RPMI8226 (cell line): ENCODE measurements around the gene TRAPPC11.

Experiments used
- DNase-seq: peaks from one replicate; pipeline ENCODE4 v3.0.0-alpha.2; 2015

The TRAPPC11 gene

GRCh38 chr4:183638436-183638835, 20.7 kb upstream of the TRAPPC11 start:
- no peak for DNase-seq

- no peak for DNase-seq
Measured at GRCh38 chr4:183639291-183639690, 19.8 kb upstream of the TRAPPC11 start.

GRCh38 chr4:183645326-183645725, 13.8 kb upstream of the TRAPPC11 start:
- no peak for DNase-seq

GRCh38 chr4:183657564-183657963, 1.5 kb upstream of the TRAPPC11 start:
- DNase-seq = no peak

- peak; percentile 10 for DNase-seq
Measured at GRCh38 chr4:183658362-183659028, 598 bp upstream of the TRAPPC11 start.

- no peak for DNase-seq
Measured at GRCh38 chr4:183659872-183660242, 764 bp downstream of the TRAPPC11 start.

GRCh38 chr4:183666088-183666487, 7.0 kb downstream of the TRAPPC11 start:
- no peak for DNase-seq

- no peak for DNase-seq
Measured at GRCh38 chr4:183670251-183670650, 11.2 kb downstream of the TRAPPC11 start.

GRCh38 chr4:183670960-183671555, 12.0 kb downstream of the TRAPPC11 start:
- DNase-seq = no peak

GRCh38 chr4:183674153-183674552, 15.1 kb downstream of the TRAPPC11 start:
- no peak for DNase-seq

GRCh38 chr4:183675625-183676024, 16.5 kb downstream of the TRAPPC11 start:
- DNase-seq = no peak

- DNase-seq = no peak
Measured at GRCh38 chr4:183681119-183681518, 22.0 kb downstream of the TRAPPC11 start.

- no peak for DNase-seq
Measured at GRCh38 chr4:183686461-183686860, 27.4 kb downstream of the TRAPPC11 start.

- DNase-seq = no peak
Measured at GRCh38 chr4:183688216-183688615, 29.1 kb downstream of the TRAPPC11 start.

GRCh38 chr4:183691006-183691405, 31.9 kb downstream of the TRAPPC11 start:
- no peak for DNase-seq

GRCh38 chr4:183691897-183692296, 32.8 kb downstream of the TRAPPC11 start:
- no peak for DNase-seq

- no peak for DNase-seq
Measured at GRCh38 chr4:183698909-183699308, 39.8 kb downstream of the TRAPPC11 start.

GRCh38 chr4:183700407-183700806, 41.3 kb downstream of the TRAPPC11 start:
- no peak for DNase-seq

- DNase-seq = no peak
Measured at GRCh38 chr4:183702492-183702891, 43.4 kb downstream of the TRAPPC11 start.

- DNase-seq = no peak
Measured at GRCh38 chr4:183714626-183715025, 55.5 kb downstream of the TRAPPC11 start.

GRCh38 chr4:183716302-183716701, 57.2 kb downstream of the TRAPPC11 start:
- DNase-seq = no peak

- no peak for DNase-seq
Measured at GRCh38 chr4:183718876-183719275, 59.8 kb downstream of the TRAPPC11 start.

GRCh38 chr4:183721207-183722081, 62.4 kb downstream of the TRAPPC11 start:
- DNase-seq = no peak
